MM.1S (cell line): Measurements from ENCODE around the gene FIGN.

ENCODE experiments used
- CTCF ChIP-seq: fragments of 300-600 bp; sonication (generic); IDR thresholded peaks from 2 replicates; pipeline ENCODE4 v1.5.1; 2016; ENCODE audit warnings: antibody characterized with exemption, low read length, mixed read lengths
- EZH2phosphoT487 ChIP-seq: fragments of 300-600 bp; sonication (generic); IDR thresholded peaks from 2 replicates; pipeline ENCODE4 v1.6.1; 2018; ENCODE audit warnings: antibody characterized with exemption, low read length

- TF ChIP-seq CTCF (no peak), EZH2phosphoT487 (no peak)
Observed at GRCh38 chr2:163682695-163683094, 53.1 kb downstream of the FIGN start.
